Psoas muscle (tissue), 8 donors: ENCODE data around the gene RAB11FIP3. TPM values are rescaled to one million over a fixed set of nuclear protein-coding genes. Genes with fewer than 3 reads are reported as not detected.

ENCODE experiments used
- ATAC-seq, 4 donors: fragments of 200-7000 bp; cut with Tn5 transposase; one replicate each; pipeline ENCODE4 v1.9.1; 2020; ENCODE audit warnings: moderate library complexity in 3 of 4, mild to moderate bottlenecking in 2 of 4
- DNase-seq, 2 donors: peaks; one replicate each; pipeline ENCODE4 v3.0.0-alpha.2; 2020
- H3K27ac ChIP-seq: fragments of 200-600 bp; one replicate; pipeline ENCODE4 v1.8.0; 2022
- H3K27me3 ChIP-seq, 3 donors: fragments of 200-600 bp in 1 of 3; one replicate each; pipeline versions ENCODE4 v1.6.1 to v1.8.0; 2013 to 2022; ENCODE audit warnings: low read length in 2 of 3, mild to moderate bottlenecking in 2 of 3, moderate library complexity in 1 of 3; ENCODE audit not compliant: insufficient read depth in 3 of 3
- H3K36me3 ChIP-seq, 2 donors: fragments of 200-600 bp in 1 of 2; one replicate each; pipeline versions ENCODE4 v1.6.1 to v1.8.0; 2013 to 2022; ENCODE audit warnings: low read depth in 1 of 2, mild to moderate bottlenecking in 1 of 2, moderate library complexity in 1 of 2; ENCODE audit not compliant: insufficient read depth in 1 of 2
- H3K4me1 ChIP-seq: fragments of 200-600 bp; one replicate; pipeline ENCODE4 v1.8.0; 2022
- H3K4me3 ChIP-seq: fragments of 200-600 bp; one replicate; pipeline ENCODE4 v1.8.0; 2022; ENCODE audit warnings: mild to moderate bottlenecking
- H3K9me3 ChIP-seq: fragments of 200-600 bp; one replicate; pipeline ENCODE4 v1.8.0; 2022
- WGBS, 3 donors: extraction: QIAGEN DNeasy Blood & Tissue Kit; methylation state at CpG; one replicate each; pipeline versions ENCODE4 v1.1.6 to v1.1.7; 2013; 5-methylcytosine and 5-hydroxymethylcytosine counted together
- intact Hi-C, 2 donors: fragments of 100-400 bp; cut with DNase I; formaldehyde crosslinking; loops; one replicate each; pipeline versions ENCODE4 v1.11.0 to v1.14.2; 2022
- polyA plus RNA-seq, 3 donors: library from polyadenylated mRNA; stranded (reverse); fragments of 200-250 nt; gene quantifications; one replicate each; pipeline ENCODE4 v1.2.3, GENCODE V29; 2013
- total RNA-seq, 4 donors: library from RNA; stranded (reverse); fragmentation: NEBNext Ultra II Directional in 2 of 4; extraction: Animal tissue kit (Norgen Biotek cat#: 25700) in 2 of 4; gene quantifications; one replicate each; pipeline versions ENCODE4 v1.2.1 to v1.2.4, GENCODE V29; 2021 to 2023
- TF ChIP-seq, protein P1 (sequence below): fragments of 200-600 bp; IDR thresholded peaks from one replicate; pipeline ENCODE4 v1.8.0; 2022; ENCODE audit warnings: antibody characterized with exemption
- donor health status: healthy with polysubstance abuse.
- donor health status: DM: no; HTN: no; CAD: no; lungs with moderate emphysema.
- donor health status: Bipolar disorder and iron deficiency.
- donor health status: healthy.
- donor health status: DM: yes; HTN: yes; CAD: no.
- donor health status: DM: no; HTN: no; CAD: no.
- donor health status: DM: no; HTN: no; CAD: no.
- donor health status: DM: yes; HTN: yes; CAD: no.

RAB11FIP3 gene
- total and polyA plus RNA-seq, 7 donors, result 20.3 to 89.5 (median 44.7) TPM

DNA sequence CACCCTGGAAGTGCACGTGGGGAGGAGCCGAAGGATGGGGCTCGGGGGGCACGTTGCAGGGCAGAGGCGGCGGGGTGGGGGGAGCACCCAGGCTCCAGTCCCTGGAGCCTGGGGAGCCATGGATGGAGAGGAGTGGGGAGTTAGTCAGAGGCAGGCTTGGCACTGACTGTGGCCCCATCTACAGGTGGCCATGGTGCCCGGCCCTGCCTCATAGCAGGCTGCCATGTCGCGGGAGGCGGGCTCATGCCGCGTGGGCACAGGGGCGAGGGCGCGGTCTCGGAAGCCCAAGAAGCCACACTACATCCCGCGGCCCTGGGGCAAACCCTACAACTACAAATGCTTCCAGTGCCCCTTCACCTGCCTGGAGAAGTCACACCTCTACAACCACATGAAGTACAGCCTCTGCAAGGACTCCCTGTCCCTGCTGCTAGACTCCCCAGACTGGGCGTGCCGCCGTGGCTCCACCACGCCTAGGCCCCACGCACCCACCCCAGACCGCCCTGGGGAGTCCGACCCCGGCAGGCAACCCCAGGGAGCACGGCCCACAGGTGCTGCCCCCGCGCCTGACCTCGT, 137.7 kb downstream of the RAB11FIP3 start:
- H3K27me3 ChIP-seq, result peaks cover 0 to 35% (median 15%) of the 10 kb centered on the region in 3 donors
- 84 to 87% (median 86%) methylated on average over 25 to 30 of the region's 30 CpGs for WGBS, 3 donors
- intact Hi-C loops, result no loop called here
- no peaks in the 10 kb centered on the region for H3K9me3 ChIP-seq
- DNase-seq (no peak), ATAC-seq (no peak)
- H3K27ac ChIP-seq, result no peak overlapping the region
- no peak overlapping the region for H3K4me3 ChIP-seq
- no peaks in the 10 kb centered on the region for H3K36me3 ChIP-seq
- peaks cover 5% of the 10 kb centered on the region for H3K4me1 ChIP-seq
- TF ChIP-seq, protein P1, sequence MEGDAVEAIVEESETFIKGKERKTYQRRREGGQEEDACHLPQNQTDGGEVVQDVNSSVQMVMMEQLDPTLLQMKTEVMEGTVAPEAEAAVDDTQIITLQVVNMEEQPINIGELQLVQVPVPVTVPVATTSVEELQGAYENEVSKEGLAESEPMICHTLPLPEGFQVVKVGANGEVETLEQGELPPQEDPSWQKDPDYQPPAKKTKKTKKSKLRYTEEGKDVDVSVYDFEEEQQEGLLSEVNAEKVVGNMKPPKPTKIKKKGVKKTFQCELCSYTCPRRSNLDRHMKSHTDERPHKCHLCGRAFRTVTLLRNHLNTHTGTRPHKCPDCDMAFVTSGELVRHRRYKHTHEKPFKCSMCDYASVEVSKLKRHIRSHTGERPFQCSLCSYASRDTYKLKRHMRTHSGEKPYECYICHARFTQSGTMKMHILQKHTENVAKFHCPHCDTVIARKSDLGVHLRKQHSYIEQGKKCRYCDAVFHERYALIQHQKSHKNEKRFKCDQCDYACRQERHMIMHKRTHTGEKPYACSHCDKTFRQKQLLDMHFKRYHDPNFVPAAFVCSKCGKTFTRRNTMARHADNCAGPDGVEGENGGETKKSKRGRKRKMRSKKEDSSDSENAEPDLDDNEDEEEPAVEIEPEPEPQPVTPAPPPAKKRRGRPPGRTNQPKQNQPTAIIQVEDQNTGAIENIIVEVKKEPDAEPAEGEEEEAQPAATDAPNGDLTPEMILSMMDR, result no peak

DNA sequence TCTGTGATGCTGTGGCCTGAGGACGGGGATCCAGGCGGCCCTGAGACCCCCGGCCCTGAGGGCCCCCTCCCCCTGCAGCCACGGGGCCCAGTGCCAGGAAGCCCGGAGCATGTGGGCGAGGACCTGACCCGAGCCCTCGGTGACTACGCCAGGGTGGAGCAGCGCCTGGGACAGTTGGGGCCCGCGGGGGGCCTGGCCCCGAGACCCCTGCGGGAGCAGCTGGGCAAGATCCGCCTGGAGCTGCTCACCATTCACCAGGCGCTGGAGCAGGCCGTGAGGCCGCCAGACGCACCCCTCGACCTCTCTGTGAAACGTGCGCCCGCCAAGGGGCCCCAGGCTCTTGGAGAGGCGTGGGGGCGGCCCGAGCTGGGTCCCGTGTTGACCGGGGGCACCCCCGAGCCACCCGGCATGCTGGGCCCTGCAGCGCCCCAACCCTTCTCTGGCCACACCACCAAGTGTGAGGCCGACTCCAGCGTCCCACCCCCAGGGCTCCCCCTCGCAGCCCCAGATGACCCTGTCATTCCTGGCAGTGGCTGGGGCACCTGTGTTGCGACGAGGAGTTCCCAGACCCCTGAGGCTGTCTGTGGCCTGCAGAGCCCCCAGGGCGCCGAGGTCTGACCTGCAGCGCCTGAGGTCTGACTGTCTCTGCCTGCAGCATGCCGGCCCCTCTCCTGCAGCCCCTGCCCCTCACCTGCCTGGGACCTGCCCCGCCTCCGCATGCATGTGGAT, 139.4 kb downstream of the RAB11FIP3 start:
- ATAC-seq (no peak), DNase-seq (no peak)
- 81 to 82% (median 81%) methylated on average over 27 to 42 of the region's 42 CpGs for WGBS, 3 donors
- Histone ChIP-seq H3K27me3 (peaks cover 0 to 23% (median 11%) of the 10 kb centered on the region in 3 donors), H3K27ac (no peak overlapping the region), H3K4me1 (peaks cover 12% of the 10 kb centered on the region), H3K9me3 (no peaks in the 10 kb centered on the region), H3K36me3 (no peaks in the 10 kb centered on the region), H3K4me3 (no peak overlapping the region)
- TF ChIP-seq, protein P1, result no peak
- intact Hi-C loops, result no loop called here

DNA sequence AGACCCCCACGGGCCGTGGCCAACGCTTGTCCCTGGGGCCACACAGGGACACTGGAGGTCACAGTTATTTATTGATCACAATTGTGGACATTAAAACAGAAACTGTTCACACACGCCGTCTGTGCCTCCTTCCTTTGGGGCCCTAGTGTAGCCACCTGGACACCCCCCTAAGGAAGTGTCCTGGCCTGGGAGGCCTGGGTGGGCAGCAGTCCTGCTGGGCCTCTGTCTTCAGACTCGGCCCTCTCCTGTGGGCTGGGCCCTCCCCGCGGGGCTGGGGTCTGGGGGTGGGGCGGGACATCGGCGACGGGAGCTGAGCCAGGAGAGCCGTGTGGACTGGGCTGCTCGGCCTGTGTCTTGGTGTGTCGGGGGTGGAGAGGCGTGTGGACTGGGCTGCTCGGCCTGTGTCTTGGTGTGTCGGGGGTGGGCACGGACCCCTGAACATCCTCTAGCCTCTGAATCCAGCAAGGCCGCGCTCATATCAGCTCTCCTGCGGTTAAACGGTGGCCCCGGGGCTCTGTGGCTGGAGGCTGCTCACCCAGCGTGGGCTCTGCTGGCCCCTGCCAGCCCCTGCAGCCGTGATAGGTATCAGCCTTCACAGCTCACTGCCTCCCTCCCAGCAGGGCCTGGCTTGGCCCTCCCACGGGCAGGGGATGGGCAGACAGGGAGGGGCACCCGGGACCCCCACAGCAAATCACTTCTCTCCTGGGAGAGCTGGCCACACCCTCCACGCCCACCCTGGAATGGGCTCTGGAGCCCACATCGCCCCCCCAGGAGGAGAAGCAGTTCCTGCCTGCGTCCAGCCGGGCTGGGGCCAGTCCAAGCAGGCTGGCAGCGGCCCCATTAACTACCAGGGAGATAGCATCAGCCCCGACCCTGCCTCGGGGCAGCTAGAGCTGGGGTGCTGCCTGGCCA, 140.2 kb downstream of the RAB11FIP3 start:
- H3K9me3 ChIP-seq, result no peaks in the 10 kb centered on the region
- no peak for ATAC-seq
- WGBS, 3 donors, result 47 to 54% (median 48%) methylated on average over 30 to 35 of the region's 35 CpGs
- no peak for DNase-seq
- H3K27me3 ChIP-seq, result peaks cover 0 to 17% (median 10%) of the 10 kb centered on the region in 3 donors
- no peaks in the 10 kb centered on the region for H3K36me3 ChIP-seq
- intact Hi-C loops, result no loop called here
- TF ChIP-seq, protein P1, result no peak
- H3K4me1 ChIP-seq, result peaks cover 15% of the 10 kb centered on the region
- H3K4me3 ChIP-seq, result no peak overlapping the region
- H3K27ac ChIP-seq, result no peak overlapping the region

DNA sequence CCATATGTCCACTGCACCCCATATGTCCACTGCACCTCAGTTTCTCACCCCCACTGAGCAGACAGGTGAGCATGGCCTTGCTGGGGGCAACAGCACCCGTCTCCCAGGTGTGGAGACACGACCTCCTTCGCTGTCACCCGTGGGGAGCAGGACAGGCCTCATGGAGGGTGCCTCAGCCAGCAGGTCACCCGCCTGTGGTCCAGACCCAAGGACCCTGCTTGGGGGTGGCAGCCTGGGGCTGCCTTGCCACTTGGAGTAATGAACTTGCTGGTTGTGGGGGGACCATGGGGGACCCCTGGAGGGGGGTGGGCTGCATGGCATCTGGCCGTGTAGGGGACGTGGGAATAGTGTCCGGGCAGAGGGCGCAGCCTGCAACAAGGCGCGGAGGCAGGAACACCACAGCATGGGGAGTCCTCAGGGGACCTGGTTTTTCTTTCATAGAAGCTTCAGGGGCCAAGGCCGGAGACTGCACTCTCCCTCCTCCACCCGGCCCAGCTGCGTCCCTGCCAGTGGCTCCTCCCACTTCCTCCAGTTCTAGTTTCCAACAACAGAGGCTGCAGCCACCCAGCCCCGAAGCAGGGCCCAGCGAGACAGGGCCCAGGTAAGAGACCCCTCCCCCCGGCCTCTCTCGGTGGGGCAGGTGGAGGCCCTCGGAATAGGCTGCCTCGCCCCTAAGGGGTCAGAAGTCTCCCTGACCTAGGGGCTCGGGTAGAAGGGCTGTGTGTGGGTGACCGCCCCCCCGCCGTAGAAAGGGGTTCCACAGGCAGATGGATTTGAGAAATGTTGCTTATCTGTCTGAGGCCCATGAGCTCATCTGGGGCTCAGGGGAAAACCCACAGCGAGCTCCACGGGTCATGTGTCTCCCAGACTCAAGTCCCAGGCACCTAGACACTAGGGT, 141.3 kb downstream of the RAB11FIP3 start, which contains the start of gene NHLRC4:
Gene NHLRC4, plus strand, starts transcription at position 531 of the 898 bp plus-strand sequence. CDS start 1,043 bp downstream, outside the sequence.
- peak; percentile 75 to 85 for DNase-seq
- Histone ChIP-seq H3K9me3 (no peaks in the 10 kb centered on the region), H3K4me1 (peaks cover 16% of the 10 kb centered on the region), H3K36me3 (no peaks in the 10 kb centered on the region), H3K4me3 (peak within 1 kb of the TSS; percentile 45), H3K27me3 (peaks cover 0 to 6% (median 4%) of the 10 kb centered on the region in 3 donors), H3K27ac (no peak within 1 kb of the TSS)
- TF ChIP-seq, protein P1, result no peak
- WGBS, 3 donors, result 38 to 45% (median 44%) methylated on average over 24 to 26 of the region's 26 CpGs
- ATAC-seq, result peak; percentile 18 to 39 (median 25)
- intact Hi-C loops, result no loop called here
